GM23338 (cell line): ENCODE measurements around the gene SIGLEC6. TPM values are rescaled to one million over a fixed set of nuclear protein-coding genes. Genes with fewer than 3 reads are reported as not detected.

ENCODE experiments used
- ATAC-seq: fragments of 200-7000 bp; cut with Tn5 transposase; 3 replicates; pipeline ENCODE4 v1.9.1; 2020
- DNase-seq: peaks from one replicate; pipeline ENCODE4 v3.0.0-alpha.2; 2015; ENCODE audit warnings: low spot score
- H2AFZ ChIP-seq: fragments of 200-600 bp; sonication (generic); 2 replicates; pipeline ENCODE4 v1.8.0; 2016; ENCODE audit warnings: antibody characterized with exemption, mild to moderate bottlenecking, moderate library complexity
- H3F3A ChIP-seq: fragments of 200-600 bp; sonication (generic); replicated peaks from 2 replicates; pipeline ENCODE4 v1.8.0; 2017; ENCODE audit warnings: antibody characterized with exemption, mixed run types, low read depth
- H3K27ac ChIP-seq: fragments of 200-600 bp; sonication (generic); 2 replicates; pipeline ENCODE4 v1.6.1; 2016; ENCODE audit warnings: low read depth
- H3K27me3 ChIP-seq: fragments of 200-600 bp; sonication (generic); 2 replicates; pipeline ENCODE4 v1.8.0; 2016; ENCODE audit warnings: mild to moderate bottlenecking, mixed run types, moderate library complexity; ENCODE audit not compliant: insufficient read depth
- H3K36me3 ChIP-seq: fragments of 200-600 bp; sonication (generic); 2 replicates; pipeline ENCODE4 v1.8.0; 2016; ENCODE audit warnings: mild to moderate bottlenecking; ENCODE audit not compliant: insufficient read depth
- H3K4me1 ChIP-seq: fragments of 200-600 bp; sonication (generic); 2 replicates; pipeline ENCODE4 v1.8.0; 2016; ENCODE audit warnings: mild to moderate bottlenecking, moderate library complexity; ENCODE audit not compliant: insufficient read depth
- H3K4me2 ChIP-seq: fragments of 200-600 bp; sonication (generic); 2 replicates; pipeline ENCODE4 v1.7.1; 2017; ENCODE audit warnings: mixed run types
- H3K4me3 ChIP-seq: fragments of 200-600 bp; sonication (generic); 2 replicates; pipeline ENCODE4 v1.6.1; 2016; ENCODE audit warnings: mixed run types
- H3K79me2 ChIP-seq: fragments of 200-600 bp; sonication (generic); replicated peaks from 2 replicates; pipeline ENCODE4 v1.8.0; 2017; ENCODE audit warnings: mild to moderate bottlenecking; ENCODE audit not compliant: insufficient read depth
- H3K9me2 ChIP-seq: fragments of 200-600 bp; sonication (generic); 2 replicates; pipeline ENCODE4 v1.8.0; 2017; ENCODE audit not compliant: insufficient read depth
- H4K20me1 ChIP-seq: fragments of 200-600 bp; sonication (generic); replicated peaks from 2 replicates; pipeline ENCODE4 v1.8.0; 2017; ENCODE audit warnings: mild to moderate bottlenecking; ENCODE audit not compliant: insufficient read depth
- H3K27ac Mint-ChIP-seq: 2 replicates; pipeline ENCODE4 v1.8.0; 2020; ENCODE audit warnings: inconsistent platforms, mild to moderate bottlenecking, moderate library complexity, mixed read lengths
- H3K27me3 Mint-ChIP-seq: 3 replicates; pipeline ENCODE4 v1.8.0; 2022; ENCODE audit warnings: low read depth, mild to moderate bottlenecking, moderate library complexity, mixed read lengths, inconsistent platforms; ENCODE audit not compliant: insufficient read depth, poor library complexity
- H3K36me3 Mint-ChIP-seq: 3 replicates; pipeline ENCODE4 v1.8.0; 2021; ENCODE audit warnings: low read depth, mild to moderate bottlenecking, inconsistent platforms, moderate library complexity, mixed read lengths
- H3K4me1 Mint-ChIP-seq: 3 replicates; pipeline ENCODE4 v1.8.0; 2020; ENCODE audit warnings: mild to moderate bottlenecking, inconsistent platforms, mixed read lengths
- H3K4me3 Mint-ChIP-seq: 3 replicates; pipeline ENCODE4 v1.8.0; 2021; ENCODE audit warnings: moderate library complexity, mild to moderate bottlenecking, inconsistent platforms, mixed read lengths
- H3K9me3 Mint-ChIP-seq: 3 replicates; pipeline ENCODE4 v1.8.0; 2020; ENCODE audit warnings: moderate library complexity, mild to moderate bottlenecking, inconsistent platforms, mixed read lengths
- CREB1 ChIP-seq: fragments of 250-450 bp; sonication (Bioruptor Pico); IDR thresholded peaks from 2 replicates; pipeline ENCODE4 v1.5.0; 2020; ENCODE audit warnings: low read depth, mild to moderate bottlenecking, moderate library complexity
- EZH2 ChIP-seq: fragments of 200-600 bp; sonication (generic); IDR thresholded peaks from one replicate; pipeline ENCODE4 v1.8.0; 2017; ENCODE audit warnings: antibody characterized with exemption, mild to moderate bottlenecking, low read depth; ENCODE audit not compliant: unreplicated experiment
- EZH2phosphoT487 ChIP-seq: fragments of 200-600 bp; sonication (generic); IDR thresholded peaks from one replicate; pipeline ENCODE4 v1.8.1; 2018; ENCODE audit warnings: antibody characterized with exemption; ENCODE audit not compliant: unreplicated experiment
- JUNB ChIP-seq: IDR thresholded peaks from one replicate; pipeline ENCODE4 v1.6.1; 2016; ENCODE audit warnings: antibody characterized with exemption; ENCODE audit not compliant: unreplicated experiment
- NANOG ChIP-seq: IDR thresholded peaks from 2 replicates; pipeline ENCODE4 v1.6.1; 2016; ENCODE audit warnings: antibody characterized with exemption, borderline replicate concordance
- POLR2AphosphoS5 ChIP-seq: IDR thresholded peaks from 2 replicates; pipeline ENCODE4 v1.6.1; 2016; ENCODE audit warnings: antibody characterized with exemption, low read depth
- STAT1 ChIP-seq: IDR thresholded peaks from one replicate; pipeline ENCODE4 v1.6.1; 2016; ENCODE audit warnings: antibody characterized with exemption; ENCODE audit not compliant: unreplicated experiment
- ZNF114 ChIP-seq: fragments of 250-450 bp; sonication (Bioruptor Pico); IDR thresholded peaks from 2 replicates; pipeline ENCODE4 v1.5.0; 2020; ENCODE audit warnings: mild to moderate bottlenecking, moderate library complexity
- ZNF331 ChIP-seq: fragments of 250-450 bp; sonication (Bioruptor Pico); IDR thresholded peaks from 2 replicates; pipeline ENCODE4 v1.5.0; 2020; ENCODE audit warnings: low read depth, mild to moderate bottlenecking, moderate library complexity
- polyA plus RNA-seq: library from polyadenylated mRNA; unstranded; fragments of >200 nt; fragmentation: Nextera tagmentation; extraction: Ambion mirVana; gene quantifications from 2 replicates; pipeline ENCODE4 v1.2.1, GENCODE V29; 2016
- total RNA-seq: library from RNA; depleted of rRNA; stranded (reverse); fragments of >200 nt; shearing (Covaris generic); gene quantifications from 2 replicates; pipeline ENCODE4 v1.2.3, GENCODE V29; 2014
- TF ChIP-seq, protein P1 (sequence below): IDR thresholded peaks from 2 replicates; pipeline ENCODE4 v1.6.1; 2016; ENCODE audit warnings: antibody characterized with exemption
- TF ChIP-seq, protein P2 (sequence below): fragments of 250-450 bp; sonication (Bioruptor Pico); IDR thresholded peaks from 2 replicates; pipeline ENCODE4 v1.5.0; 2020; ENCODE audit warnings: mild to moderate bottlenecking, moderate library complexity
- TF ChIP-seq, protein P3 (sequence below): IDR thresholded peaks from one replicate; pipeline ENCODE4 v1.6.1; 2018; ENCODE audit warnings: antibody characterized with exemption; ENCODE audit not compliant: unreplicated experiment
- TF ChIP-seq, protein P4 (sequence below), 2 experiments: fragments of 200-600 bp in 1 of 2; sonication (generic) in 1 of 2; conservative IDR thresholded peaks; 2 replicates each; pipeline versions ENCODE4 v1.5.1 to v1.6.1; 2016 to 2017; ENCODE audit warnings: antibody characterized with exemption in 2 of 2, low read depth in 2 of 2, mild to moderate bottlenecking in 2 of 2, moderate library complexity in 1 of 2

SIGLEC6 gene
- total and polyA plus RNA-seq, 2 experiments from 2014 or later, result 0.76 TPM; not detected in 1

DNA sequence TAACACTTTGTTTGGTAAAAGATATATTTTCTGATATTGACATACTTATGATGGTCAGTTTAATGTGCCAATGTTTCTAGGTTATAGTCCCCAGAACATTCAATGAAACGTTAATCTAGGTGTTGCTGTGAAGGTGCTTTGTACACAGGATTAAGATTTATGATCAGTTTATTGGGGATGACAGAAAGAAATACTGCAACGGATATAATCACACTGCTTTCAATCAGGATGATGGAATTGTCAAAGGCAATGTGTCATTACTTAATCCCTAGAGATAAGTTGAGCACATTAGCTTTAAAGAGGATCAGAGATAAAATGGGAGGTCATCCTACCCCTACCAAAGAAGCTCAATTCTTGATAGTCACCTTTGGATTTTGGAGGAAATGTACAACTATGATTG lies 17.5 kb downstream of the SIGLEC6 start:
- no peak overlapping the region for H3K27ac Mint-ChIP-seq
- no peaks in the 10 kb centered on the region for H3K79me2 ChIP-seq

More for the DNA sequence above, 17.5 kb downstream of the SIGLEC6 start:
- no peak overlapping the region for H2AFZ ChIP-seq
- H3K4me3 ChIP-seq, result no peak overlapping the region
- peaks cover 4% of the 10 kb centered on the region for H3K27me3 Mint-ChIP-seq
- H3K4me2 ChIP-seq, result no peak overlapping the region
- H3K27me3 ChIP-seq, result no peaks in the 10 kb centered on the region
- DNase-seq, result no peak
- peaks cover 73% of the 10 kb centered on the region for H3K9me3 Mint-ChIP-seq
- no peaks in the 10 kb centered on the region for H3K4me1 Mint-ChIP-seq
- no peaks in the 10 kb centered on the region for H4K20me1 ChIP-seq
- no peaks in the 10 kb centered on the region for H3K4me1 ChIP-seq
- H3K36me3 ChIP-seq, result no peaks in the 10 kb centered on the region
- TF ChIP-seq EZH2, result no peak
- no peak for TF ChIP-seq ZNF114 (CRISPR knock-in tag)
- no peak for TF ChIP-seq EZH2phosphoT487
- no peak for TF ChIP-seq ZNF331
- TF ChIP-seq, protein P1, sequence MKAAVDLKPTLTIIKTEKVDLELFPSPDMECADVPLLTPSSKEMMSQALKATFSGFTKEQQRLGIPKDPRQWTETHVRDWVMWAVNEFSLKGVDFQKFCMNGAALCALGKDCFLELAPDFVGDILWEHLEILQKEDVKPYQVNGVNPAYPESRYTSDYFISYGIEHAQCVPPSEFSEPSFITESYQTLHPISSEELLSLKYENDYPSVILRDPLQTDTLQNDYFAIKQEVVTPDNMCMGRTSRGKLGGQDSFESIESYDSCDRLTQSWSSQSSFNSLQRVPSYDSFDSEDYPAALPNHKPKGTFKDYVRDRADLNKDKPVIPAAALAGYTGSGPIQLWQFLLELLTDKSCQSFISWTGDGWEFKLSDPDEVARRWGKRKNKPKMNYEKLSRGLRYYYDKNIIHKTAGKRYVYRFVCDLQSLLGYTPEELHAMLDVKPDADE, result no peak
- TF ChIP-seq, protein P2, sequence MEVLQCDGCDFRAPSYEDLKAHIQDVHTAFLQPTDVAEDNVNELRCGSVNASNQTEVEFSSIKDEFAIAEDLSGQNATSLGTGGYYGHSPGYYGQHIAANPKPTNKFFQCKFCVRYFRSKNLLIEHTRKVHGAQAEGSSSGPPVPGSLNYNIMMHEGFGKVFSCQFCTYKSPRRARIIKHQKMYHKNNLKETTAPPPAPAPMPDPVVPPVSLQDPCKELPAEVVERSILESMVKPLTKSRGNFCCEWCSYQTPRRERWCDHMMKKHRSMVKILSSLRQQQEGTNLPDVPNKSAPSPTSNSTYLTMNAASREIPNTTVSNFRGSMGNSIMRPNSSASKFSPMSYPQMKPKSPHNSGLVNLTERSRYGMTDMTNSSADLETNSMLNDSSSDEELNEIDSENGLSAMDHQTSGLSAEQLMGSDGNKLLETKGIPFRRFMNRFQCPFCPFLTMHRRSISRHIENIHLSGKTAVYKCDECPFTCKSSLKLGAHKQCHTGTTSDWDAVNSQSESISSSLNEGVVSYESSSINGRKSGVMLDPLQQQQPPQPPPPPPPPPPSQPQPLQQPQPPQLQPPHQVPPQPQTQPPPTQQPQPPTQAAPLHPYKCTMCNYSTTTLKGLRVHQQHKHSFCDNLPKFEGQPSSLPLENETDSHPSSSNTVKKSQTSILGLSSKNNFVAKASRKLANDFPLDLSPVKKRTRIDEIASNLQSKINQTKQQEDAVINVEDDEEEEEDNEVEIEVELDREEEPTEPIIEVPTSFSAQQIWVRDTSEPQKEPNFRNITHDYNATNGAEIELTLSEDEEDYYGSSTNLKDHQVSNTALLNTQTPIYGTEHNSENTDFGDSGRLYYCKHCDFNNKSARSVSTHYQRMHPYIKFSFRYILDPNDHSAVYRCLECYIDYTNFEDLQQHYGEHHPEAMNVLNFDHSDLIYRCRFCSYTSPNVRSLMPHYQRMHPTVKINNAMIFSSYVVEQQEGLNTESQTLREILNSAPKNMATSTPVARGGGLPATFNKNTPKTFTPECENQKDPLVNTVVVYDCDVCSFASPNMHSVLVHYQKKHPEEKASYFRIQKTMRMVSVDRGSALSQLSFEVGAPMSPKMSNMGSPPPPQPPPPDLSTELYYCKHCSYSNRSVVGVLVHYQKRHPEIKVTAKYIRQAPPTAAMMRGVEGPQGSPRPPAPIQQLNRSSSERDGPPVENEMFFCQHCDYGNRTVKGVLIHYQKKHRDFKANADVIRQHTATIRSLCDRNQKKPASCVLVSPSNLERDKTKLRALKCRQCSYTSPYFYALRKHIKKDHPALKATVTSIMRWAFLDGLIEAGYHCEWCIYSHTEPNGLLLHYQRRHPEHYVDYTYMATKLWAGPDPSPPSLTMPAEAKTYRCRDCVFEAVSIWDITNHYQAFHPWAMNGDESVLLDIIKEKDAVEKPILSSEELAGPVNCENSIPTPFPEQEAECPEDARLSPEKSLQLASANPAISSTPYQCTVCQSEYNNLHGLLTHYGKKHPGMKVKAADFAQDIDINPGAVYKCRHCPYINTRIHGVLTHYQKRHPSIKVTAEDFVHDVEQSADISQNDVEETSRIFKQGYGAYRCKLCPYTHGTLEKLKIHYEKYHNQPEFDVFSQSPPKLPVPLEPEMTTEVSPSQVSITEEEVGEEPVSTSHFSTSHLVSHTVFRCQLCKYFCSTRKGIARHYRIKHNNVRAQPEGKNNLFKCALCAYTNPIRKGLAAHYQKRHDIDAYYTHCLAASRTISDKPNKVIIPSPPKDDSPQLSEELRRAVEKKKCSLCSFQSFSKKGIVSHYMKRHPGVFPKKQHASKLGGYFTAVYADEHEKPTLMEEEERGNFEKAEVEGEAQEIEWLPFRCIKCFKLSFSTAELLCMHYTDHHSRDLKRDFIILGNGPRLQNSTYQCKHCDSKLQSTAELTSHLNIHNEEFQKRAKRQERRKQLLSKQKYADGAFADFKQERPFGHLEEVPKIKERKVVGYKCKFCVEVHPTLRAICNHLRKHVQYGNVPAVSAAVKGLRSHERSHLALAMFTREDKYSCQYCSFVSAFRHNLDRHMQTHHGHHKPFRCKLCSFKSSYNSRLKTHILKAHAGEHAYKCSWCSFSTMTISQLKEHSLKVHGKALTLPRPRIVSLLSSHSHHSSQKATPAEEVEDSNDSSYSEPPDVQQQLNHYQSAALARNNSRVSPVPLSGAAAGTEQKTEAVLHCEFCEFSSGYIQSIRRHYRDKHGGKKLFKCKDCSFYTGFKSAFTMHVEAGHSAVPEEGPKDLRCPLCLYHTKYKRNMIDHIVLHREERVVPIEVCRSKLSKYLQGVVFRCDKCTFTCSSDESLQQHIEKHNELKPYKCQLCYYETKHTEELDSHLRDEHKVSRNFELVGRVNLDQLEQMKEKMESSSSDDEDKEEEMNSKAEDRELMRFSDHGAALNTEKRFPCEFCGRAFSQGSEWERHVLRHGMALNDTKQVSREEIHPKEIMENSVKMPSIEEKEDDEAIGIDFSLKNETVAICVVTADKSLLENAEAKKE, result no peak
- TF ChIP-seq, protein P3, sequence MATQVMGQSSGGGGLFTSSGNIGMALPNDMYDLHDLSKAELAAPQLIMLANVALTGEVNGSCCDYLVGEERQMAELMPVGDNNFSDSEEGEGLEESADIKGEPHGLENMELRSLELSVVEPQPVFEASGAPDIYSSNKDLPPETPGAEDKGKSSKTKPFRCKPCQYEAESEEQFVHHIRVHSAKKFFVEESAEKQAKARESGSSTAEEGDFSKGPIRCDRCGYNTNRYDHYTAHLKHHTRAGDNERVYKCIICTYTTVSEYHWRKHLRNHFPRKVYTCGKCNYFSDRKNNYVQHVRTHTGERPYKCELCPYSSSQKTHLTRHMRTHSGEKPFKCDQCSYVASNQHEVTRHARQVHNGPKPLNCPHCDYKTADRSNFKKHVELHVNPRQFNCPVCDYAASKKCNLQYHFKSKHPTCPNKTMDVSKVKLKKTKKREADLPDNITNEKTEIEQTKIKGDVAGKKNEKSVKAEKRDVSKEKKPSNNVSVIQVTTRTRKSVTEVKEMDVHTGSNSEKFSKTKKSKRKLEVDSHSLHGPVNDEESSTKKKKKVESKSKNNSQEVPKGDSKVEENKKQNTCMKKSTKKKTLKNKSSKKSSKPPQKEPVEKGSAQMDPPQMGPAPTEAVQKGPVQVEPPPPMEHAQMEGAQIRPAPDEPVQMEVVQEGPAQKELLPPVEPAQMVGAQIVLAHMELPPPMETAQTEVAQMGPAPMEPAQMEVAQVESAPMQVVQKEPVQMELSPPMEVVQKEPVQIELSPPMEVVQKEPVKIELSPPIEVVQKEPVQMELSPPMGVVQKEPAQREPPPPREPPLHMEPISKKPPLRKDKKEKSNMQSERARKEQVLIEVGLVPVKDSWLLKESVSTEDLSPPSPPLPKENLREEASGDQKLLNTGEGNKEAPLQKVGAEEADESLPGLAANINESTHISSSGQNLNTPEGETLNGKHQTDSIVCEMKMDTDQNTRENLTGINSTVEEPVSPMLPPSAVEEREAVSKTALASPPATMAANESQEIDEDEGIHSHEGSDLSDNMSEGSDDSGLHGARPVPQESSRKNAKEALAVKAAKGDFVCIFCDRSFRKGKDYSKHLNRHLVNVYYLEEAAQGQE, result no peak
- TF ChIP-seq JUNB, result no peak
- no peak for TF ChIP-seq POLR2AphosphoS5
- TF ChIP-seq, protein P4, sequence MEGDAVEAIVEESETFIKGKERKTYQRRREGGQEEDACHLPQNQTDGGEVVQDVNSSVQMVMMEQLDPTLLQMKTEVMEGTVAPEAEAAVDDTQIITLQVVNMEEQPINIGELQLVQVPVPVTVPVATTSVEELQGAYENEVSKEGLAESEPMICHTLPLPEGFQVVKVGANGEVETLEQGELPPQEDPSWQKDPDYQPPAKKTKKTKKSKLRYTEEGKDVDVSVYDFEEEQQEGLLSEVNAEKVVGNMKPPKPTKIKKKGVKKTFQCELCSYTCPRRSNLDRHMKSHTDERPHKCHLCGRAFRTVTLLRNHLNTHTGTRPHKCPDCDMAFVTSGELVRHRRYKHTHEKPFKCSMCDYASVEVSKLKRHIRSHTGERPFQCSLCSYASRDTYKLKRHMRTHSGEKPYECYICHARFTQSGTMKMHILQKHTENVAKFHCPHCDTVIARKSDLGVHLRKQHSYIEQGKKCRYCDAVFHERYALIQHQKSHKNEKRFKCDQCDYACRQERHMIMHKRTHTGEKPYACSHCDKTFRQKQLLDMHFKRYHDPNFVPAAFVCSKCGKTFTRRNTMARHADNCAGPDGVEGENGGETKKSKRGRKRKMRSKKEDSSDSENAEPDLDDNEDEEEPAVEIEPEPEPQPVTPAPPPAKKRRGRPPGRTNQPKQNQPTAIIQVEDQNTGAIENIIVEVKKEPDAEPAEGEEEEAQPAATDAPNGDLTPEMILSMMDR (conservative IDR thresholded peaks at IDR 0.05; ENCODE audit: low read depth in 2 of 2), result no peak
- no peak for TF ChIP-seq NANOG
- no peak for TF ChIP-seq STAT1
- TF ChIP-seq CREB1 (CRISPR knock-in tag), result no peak
- peaks cover 8% of the 10 kb centered on the region; the same call in 2 of the 3 replicates for H3K36me3 Mint-ChIP-seq
- no peak overlapping the region for H3K4me3 Mint-ChIP-seq
- no peak for ATAC-seq
- no peak overlapping the region for H3K27ac ChIP-seq
- H3K9me2 ChIP-seq, result no peaks in the 10 kb centered on the region; the same call in 1 of the 2 replicates
- H3F3A ChIP-seq, result no peaks in the 10 kb centered on the region
